Osteoblast (primary cell): ENCODE measurements around the gene KRTAP10-7. TPM values are rescaled to one million over a fixed set of nuclear protein-coding genes. Genes with fewer than 3 reads are reported as not detected.

Source experiments
- DNase-seq: peaks from one replicate; pipeline ENCODE4 v3.0.0; 2011; ENCODE audit warnings: low spot score, mixed read lengths; ENCODE audit not compliant: insufficient read length; ENCODE audit errors: missing footprints
- H2AFZ ChIP-seq: 2 replicates; pipeline ENCODE4 v1.6.0; 2011; ENCODE audit warnings: mild to moderate bottlenecking, low read length
- H3K27ac ChIP-seq: 2 replicates; pipeline ENCODE4 v1.5.1; 2011; ENCODE audit warnings: mild to moderate bottlenecking, low read depth, low read length, moderate library complexity
- H3K27me3 ChIP-seq: 2 replicates; pipeline ENCODE4 v1.6.0; 2012; ENCODE audit warnings: mild to moderate bottlenecking, control low read depth, inconsistent platforms, low read length, moderate library complexity; ENCODE audit not compliant: insufficient read depth
- H3K36me3 ChIP-seq: 2 replicates; pipeline ENCODE4 v1.5.1; 2011; ENCODE audit warnings: mild to moderate bottlenecking, low read length, control low read depth, moderate library complexity; ENCODE audit not compliant: insufficient read depth
- H3K4me1 ChIP-seq: 2 replicates; pipeline ENCODE4 v1.5.1; 2011; ENCODE audit warnings: mild to moderate bottlenecking, low read length, control low read depth, moderate library complexity; ENCODE audit not compliant: insufficient read depth
- H3K4me2 ChIP-seq: 2 replicates; pipeline ENCODE4 v1.6.0; 2011; ENCODE audit warnings: mild to moderate bottlenecking, low read length; ENCODE audit not compliant: insufficient read depth
- H3K4me3 ChIP-seq: fragments of 200-600 bp; sonication (generic); 3 replicates; pipeline ENCODE4 v1.5.1; 2012; ENCODE audit warnings: mild to moderate bottlenecking, low read length, inconsistent platforms; ENCODE audit not compliant: insufficient read depth
- H3K79me2 ChIP-seq: 2 replicates; pipeline ENCODE4 v1.6.0; 2012; ENCODE audit warnings: mild to moderate bottlenecking, low read length, control low read depth, inconsistent platforms; ENCODE audit not compliant: insufficient read depth
- H3K9me3 ChIP-seq: 2 replicates; pipeline ENCODE4 v1.5.1; 2011; ENCODE audit warnings: low read depth, low read length, control low read depth
- H4K20me1 ChIP-seq: 2 replicates; pipeline ENCODE4 v1.6.0; 2012; ENCODE audit warnings: mild to moderate bottlenecking, low read length, control low read depth; ENCODE audit not compliant: insufficient read depth
- total RNA-seq: library from RNA; depleted of rRNA; stranded (reverse); fragments of >200 nt; gene quantifications from 2 replicates; pipeline ENCODE4 v1.2.3, GENCODE V29; 2012
- TF ChIP-seq, protein P1 (sequence below): IDR thresholded peaks from 2 replicates; pipeline ENCODE4 v1.5.1; 2011; ENCODE audit warnings: mild to moderate bottlenecking, low read depth, low read length, moderate library complexity; ENCODE audit errors: extremely low read depth

Gene KRTAP10-7
- total RNA-seq, 1 donor = not detected

DNA sequence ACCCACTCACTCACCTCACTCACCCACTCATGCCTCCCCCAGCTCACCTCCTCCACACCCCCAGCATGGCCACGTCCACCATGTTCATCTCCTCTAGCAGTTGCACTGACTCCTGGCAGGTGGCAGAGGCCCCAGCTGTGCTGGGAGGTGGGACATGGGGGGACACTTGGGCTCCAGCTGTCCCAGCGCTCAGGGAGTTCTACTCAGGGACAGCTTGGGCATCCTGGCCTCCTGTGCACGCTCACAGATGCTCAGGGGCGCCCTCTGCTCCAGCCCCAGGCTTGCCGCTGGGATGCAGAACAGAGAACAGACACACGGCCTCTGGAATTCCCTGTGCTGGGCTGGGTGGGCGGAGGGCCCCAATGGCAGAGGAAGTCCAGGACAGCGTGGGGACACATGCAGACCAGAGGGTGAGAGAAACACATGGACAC, 16.7 kb downstream of the KRTAP10-7 start:
- Histone ChIP-seq H2AFZ (no peak overlapping the region), H3K9me3 (no peaks in the 10 kb centered on the region), H3K79me2 (no peaks in the 10 kb centered on the region), H3K36me3 (no peaks in the 10 kb centered on the region), H3K27me3 (no peaks in the 10 kb centered on the region), H3K4me2 (no peak overlapping the region), H3K4me1 (no peaks in the 10 kb centered on the region), H3K27ac (no peak overlapping the region), H3K4me3 (no peak overlapping the region), H4K20me1 (no peaks in the 10 kb centered on the region)
- no peak for DNase-seq
- TF ChIP-seq, protein P1, sequence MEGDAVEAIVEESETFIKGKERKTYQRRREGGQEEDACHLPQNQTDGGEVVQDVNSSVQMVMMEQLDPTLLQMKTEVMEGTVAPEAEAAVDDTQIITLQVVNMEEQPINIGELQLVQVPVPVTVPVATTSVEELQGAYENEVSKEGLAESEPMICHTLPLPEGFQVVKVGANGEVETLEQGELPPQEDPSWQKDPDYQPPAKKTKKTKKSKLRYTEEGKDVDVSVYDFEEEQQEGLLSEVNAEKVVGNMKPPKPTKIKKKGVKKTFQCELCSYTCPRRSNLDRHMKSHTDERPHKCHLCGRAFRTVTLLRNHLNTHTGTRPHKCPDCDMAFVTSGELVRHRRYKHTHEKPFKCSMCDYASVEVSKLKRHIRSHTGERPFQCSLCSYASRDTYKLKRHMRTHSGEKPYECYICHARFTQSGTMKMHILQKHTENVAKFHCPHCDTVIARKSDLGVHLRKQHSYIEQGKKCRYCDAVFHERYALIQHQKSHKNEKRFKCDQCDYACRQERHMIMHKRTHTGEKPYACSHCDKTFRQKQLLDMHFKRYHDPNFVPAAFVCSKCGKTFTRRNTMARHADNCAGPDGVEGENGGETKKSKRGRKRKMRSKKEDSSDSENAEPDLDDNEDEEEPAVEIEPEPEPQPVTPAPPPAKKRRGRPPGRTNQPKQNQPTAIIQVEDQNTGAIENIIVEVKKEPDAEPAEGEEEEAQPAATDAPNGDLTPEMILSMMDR = no peak

DNA sequence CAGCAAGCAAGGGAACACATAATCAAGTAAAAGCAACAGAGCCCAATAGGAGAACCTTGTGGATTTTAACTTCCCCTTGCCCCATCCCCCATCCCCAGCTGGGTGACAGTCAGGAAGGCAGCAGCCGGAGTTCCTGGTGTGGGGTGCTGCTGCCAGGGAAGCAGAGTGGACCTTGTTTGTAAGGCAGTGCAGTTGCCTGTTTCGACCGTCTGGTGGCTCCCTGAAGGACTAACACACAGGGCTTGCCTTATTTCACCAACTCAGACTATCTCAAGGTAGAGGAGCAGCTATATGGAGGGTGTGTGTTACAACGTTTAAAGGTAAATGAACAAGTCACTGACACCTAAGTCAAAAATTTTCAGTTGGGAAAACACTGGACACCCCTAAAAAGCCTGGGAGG, 18.1 kb downstream of the KRTAP10-7 start:
- H3K4me1 ChIP-seq = no peaks in the 10 kb centered on the region
- TF ChIP-seq, protein P1 = peak; percentile 29
- H3K9me3 ChIP-seq = no peaks in the 10 kb centered on the region
- no peak overlapping the region for H3K27ac ChIP-seq
- H3K36me3 ChIP-seq = no peaks in the 10 kb centered on the region
- H3K27me3 ChIP-seq = no peaks in the 10 kb centered on the region
- no peaks in the 10 kb centered on the region for H3K79me2 ChIP-seq
- no peak for DNase-seq
- H3K4me2 ChIP-seq = no peak overlapping the region
- H2AFZ ChIP-seq = no peak overlapping the region
- no peak overlapping the region for H3K4me3 ChIP-seq
- no peaks in the 10 kb centered on the region for H4K20me1 ChIP-seq

DNA sequence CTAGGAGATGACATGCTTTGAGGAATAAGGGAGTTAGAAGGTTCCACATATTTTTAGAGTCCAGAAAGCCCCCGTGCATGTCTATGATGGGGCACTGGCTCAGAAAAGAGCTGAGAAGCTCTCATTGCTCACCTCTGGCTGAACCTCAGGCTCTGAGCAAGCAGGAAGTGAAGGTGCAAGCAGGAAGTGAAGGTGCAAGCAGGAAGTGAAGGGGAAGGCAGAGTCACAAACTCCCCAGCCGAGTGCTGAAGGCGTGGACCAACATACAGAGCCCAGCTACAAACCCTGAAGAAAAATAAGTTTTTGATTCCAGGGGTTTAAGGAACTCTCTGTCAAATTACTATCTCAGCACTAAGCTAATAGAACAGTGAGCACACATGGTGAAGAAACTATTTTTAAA, 18.5 kb downstream of the KRTAP10-7 start:
- no peak overlapping the region for H2AFZ ChIP-seq
- no peaks in the 10 kb centered on the region for H3K79me2 ChIP-seq
- H3K27ac ChIP-seq = no peak overlapping the region
- DNase-seq = no peak
- TF ChIP-seq, protein P1 = no peak
- H3K4me3 ChIP-seq = no peak overlapping the region
- H4K20me1 ChIP-seq = no peaks in the 10 kb centered on the region
- H3K27me3 ChIP-seq = no peaks in the 10 kb centered on the region
- H3K9me3 ChIP-seq = no peaks in the 10 kb centered on the region
- no peaks in the 10 kb centered on the region for H3K36me3 ChIP-seq
- no peaks in the 10 kb centered on the region for H3K4me1 ChIP-seq
- H3K4me2 ChIP-seq = no peak overlapping the region

DNA sequence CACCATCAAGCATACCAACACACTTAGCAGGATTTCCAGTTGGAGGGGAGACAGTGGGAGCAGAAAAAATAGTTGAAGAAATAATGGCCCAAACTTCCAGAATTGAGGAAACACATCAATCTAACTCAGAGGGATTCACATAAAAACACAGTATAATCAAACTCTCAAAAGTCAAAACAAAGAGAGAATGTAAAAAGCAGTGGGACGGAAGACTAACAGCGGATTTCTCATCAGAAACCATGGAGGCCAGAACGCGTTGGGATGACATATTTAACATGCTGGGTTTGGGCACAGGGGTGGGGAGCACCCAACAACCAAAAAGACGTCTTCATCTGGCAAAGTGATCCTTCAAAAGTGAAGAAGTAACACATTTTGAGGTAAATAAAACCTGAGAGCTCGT, 19.5 kb downstream of the KRTAP10-7 start:
- TF ChIP-seq, protein P1 = no peak
- Histone ChIP-seq H4K20me1 (no peaks in the 10 kb centered on the region), H3K27ac (no peak overlapping the region), H3K36me3 (no peaks in the 10 kb centered on the region), H3K4me2 (no peak overlapping the region), H3K9me3 (no peaks in the 10 kb centered on the region), H3K27me3 (no peaks in the 10 kb centered on the region), H3K79me2 (no peaks in the 10 kb centered on the region), H3K4me1 (no peaks in the 10 kb centered on the region), H2AFZ (no peak overlapping the region), H3K4me3 (no peak overlapping the region)
- no peak for DNase-seq
